Left ventricle myocardium inferior (tissue), 1 donor: ENCODE measurements around the gene SEC61A2. TPM values are rescaled to one million over a fixed set of nuclear protein-coding genes. Genes with fewer than 3 reads are reported as not detected.

Experiments used
- DNase-seq: peaks from one replicate; pipeline ENCODE4 v3.0.0-alpha.2; 2020
- H3K27ac ChIP-seq: fragments of 200-600 bp; replicated peaks from 2 replicates; pipeline ENCODE4 v1.8.0; 2021
- H3K27me3 ChIP-seq: fragments of 200-600 bp; 2 replicates; pipeline ENCODE4 v1.8.0; 2021; ENCODE audit warnings: low read depth
- H3K36me3 ChIP-seq: fragments of 200-600 bp; 2 replicates; pipeline ENCODE4 v1.8.0; 2021
- H3K4me1 ChIP-seq: fragments of 200-600 bp; 2 replicates; pipeline ENCODE4 v1.8.0; 2021
- H3K4me3 ChIP-seq: fragments of 200-600 bp; 2 replicates; pipeline ENCODE4 v1.8.0; 2021; ENCODE audit warnings: mild to moderate bottlenecking, moderate library complexity
- H3K9me3 ChIP-seq: fragments of 200-600 bp; replicated peaks from 2 replicates; pipeline ENCODE4 v1.8.0; 2021
- intact Hi-C: fragments of 100-400 bp; cut with micrococcal nuclease; formaldehyde crosslinking; loops from one replicate; pipeline ENCODE4 v1.11.0; 2022
- total RNA-seq: library from RNA; stranded (reverse); fragmentation: NEBNext Ultra II Directional; extraction: Animal tissue kit (Norgen Biotek cat#: 25700); gene quantifications from one replicate; pipeline ENCODE4 v1.2.1, GENCODE V29; 2021
- TF ChIP-seq, protein P1 (sequence below): fragments of 200-600 bp; IDR thresholded peaks from 2 replicates; pipeline ENCODE4 v1.8.0; 2021; ENCODE audit warnings: antibody characterized with exemption, mild to moderate bottlenecking, borderline replicate concordance
- donor health status: DM: no; HTN: yes; CAD: no; lungs with severe emphysema.

Gene SEC61A2
- total RNA-seq, 1 donor from 2014 or later, result 11.9 TPM

GRCh38 chr10:12144538-12144937 lies 15.1 kb downstream of the SEC61A2 start:
- no peaks in the 10 kb centered on the region for H3K27me3 ChIP-seq
- no peaks in the 10 kb centered on the region for H3K9me3 ChIP-seq
- H3K4me3 ChIP-seq, result no peak overlapping the region
- intact Hi-C loops, result no loop called here
- no peak overlapping the region for H3K27ac ChIP-seq
- H3K4me1 ChIP-seq, result no peaks in the 10 kb centered on the region
- H3K36me3 ChIP-seq, result peaks cover 66% of the 10 kb centered on the region
- no peak for DNase-seq
- TF ChIP-seq, protein P1, sequence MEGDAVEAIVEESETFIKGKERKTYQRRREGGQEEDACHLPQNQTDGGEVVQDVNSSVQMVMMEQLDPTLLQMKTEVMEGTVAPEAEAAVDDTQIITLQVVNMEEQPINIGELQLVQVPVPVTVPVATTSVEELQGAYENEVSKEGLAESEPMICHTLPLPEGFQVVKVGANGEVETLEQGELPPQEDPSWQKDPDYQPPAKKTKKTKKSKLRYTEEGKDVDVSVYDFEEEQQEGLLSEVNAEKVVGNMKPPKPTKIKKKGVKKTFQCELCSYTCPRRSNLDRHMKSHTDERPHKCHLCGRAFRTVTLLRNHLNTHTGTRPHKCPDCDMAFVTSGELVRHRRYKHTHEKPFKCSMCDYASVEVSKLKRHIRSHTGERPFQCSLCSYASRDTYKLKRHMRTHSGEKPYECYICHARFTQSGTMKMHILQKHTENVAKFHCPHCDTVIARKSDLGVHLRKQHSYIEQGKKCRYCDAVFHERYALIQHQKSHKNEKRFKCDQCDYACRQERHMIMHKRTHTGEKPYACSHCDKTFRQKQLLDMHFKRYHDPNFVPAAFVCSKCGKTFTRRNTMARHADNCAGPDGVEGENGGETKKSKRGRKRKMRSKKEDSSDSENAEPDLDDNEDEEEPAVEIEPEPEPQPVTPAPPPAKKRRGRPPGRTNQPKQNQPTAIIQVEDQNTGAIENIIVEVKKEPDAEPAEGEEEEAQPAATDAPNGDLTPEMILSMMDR, result no peak

- TF ChIP-seq, protein P1, result no peak
- Histone ChIP-seq H3K36me3 (peaks cover 37% of the 10 kb centered on the region), H3K4me3 (no peak overlapping the region), H3K27me3 (no peaks in the 10 kb centered on the region), H3K27ac (no peak overlapping the region), H3K4me1 (no peaks in the 10 kb centered on the region), H3K9me3 (no peaks in the 10 kb centered on the region)
- no peak for DNase-seq
- intact Hi-C loops, result no loop called here
These were observed 20.7 kb downstream of the SEC61A2 start for GRCh38 chr10:12150163-12150562.

DNA sequence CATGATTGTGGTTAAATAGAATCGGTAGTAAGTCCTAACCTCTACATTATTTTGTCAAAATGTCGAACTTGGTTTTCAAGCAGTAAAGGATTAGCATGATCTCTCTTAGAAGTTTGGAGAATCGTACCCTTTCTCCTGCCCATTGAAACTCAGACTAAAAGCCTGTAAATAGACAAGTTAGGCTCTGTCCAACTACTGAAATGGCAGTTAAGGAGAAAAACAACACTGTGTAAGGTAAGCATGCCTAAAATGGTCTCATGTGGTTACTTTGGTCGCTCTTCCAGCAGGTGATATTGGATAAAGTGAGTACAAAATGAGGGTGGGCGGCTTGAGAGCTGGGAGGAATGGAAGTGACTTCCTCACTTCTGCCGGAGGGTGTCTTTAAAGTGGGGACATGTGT lies 25.0 kb downstream of the SEC61A2 start:
- TF ChIP-seq, protein P1, result no peak
- no peaks in the 10 kb centered on the region for H3K27me3 ChIP-seq
- H3K4me3 ChIP-seq, result no peak overlapping the region
- H3K4me1 ChIP-seq, result no peaks in the 10 kb centered on the region
- H3K9me3 ChIP-seq, result no peaks in the 10 kb centered on the region
- intact Hi-C loops, result no loop called here
- no peak for DNase-seq
- peaks cover 55% of the 10 kb centered on the region for H3K36me3 ChIP-seq
- no peak overlapping the region for H3K27ac ChIP-seq

- Histone ChIP-seq H3K27ac (no peak overlapping the region), H3K36me3 (peaks cover 61% of the 10 kb centered on the region), H3K4me3 (no peak overlapping the region), H3K4me1 (no peaks in the 10 kb centered on the region), H3K27me3 (no peaks in the 10 kb centered on the region), H3K9me3 (no peaks in the 10 kb centered on the region)
- DNase-seq, result no peak
- TF ChIP-seq, protein P1, result no peak
- intact Hi-C loops, result no loop called here
These were observed 27.1 kb downstream of the SEC61A2 start for GRCh38 chr10:12156367-12157123.

- Histone ChIP-seq H3K36me3 (peaks cover 77% of the 10 kb centered on the region), H3K27me3 (no peaks in the 10 kb centered on the region), H3K9me3 (no peaks in the 10 kb centered on the region), H3K27ac (no peak overlapping the region), H3K4me1 (no peaks in the 10 kb centered on the region), H3K4me3 (no peak overlapping the region)
- intact Hi-C loops, result no loop called here
- no peak for DNase-seq
- TF ChIP-seq, protein P1, result no peak
These were observed 28.6 kb downstream of the SEC61A2 start for GRCh38 chr10:12158111-12158510.
